Middle frontal gyrus (tissue), 1 donor: Measurements from ENCODE around the gene NKD1.
"Not testable (repeated sequence)": the region's sequence is repeated elsewhere in the genome, so short reads cannot be mapped to it uniquely, and the experiment has no call there.

Source experiments
- DNase-seq: peaks from one replicate; pipeline ENCODE4 v3.0.0-alpha.2; 2015; ENCODE audit warnings: low spot score; ENCODE audit errors: extremely low spot score

Gene NKD1

GRCh38 chr16:50519602-50520001 is 28.6 kb upstream of the NKD1 start:
- DNase-seq = no peak

- peak; percentile 18 for DNase-seq
Measured at GRCh38 chr16:50520451-50521245, 27.5 kb upstream of the NKD1 start.

- DNase-seq = no peak
Measured at GRCh38 chr16:50521246-50521900, 26.8 kb upstream of the NKD1 start.

GRCh38 chr16:50522324-50522723 is 25.9 kb upstream of the NKD1 start:
- no peak for DNase-seq

GRCh38 chr16:50523710-50524109 is 24.5 kb upstream of the NKD1 start:
- no peak for DNase-seq

GRCh38 chr16:50525262-50525661 is 22.9 kb upstream of the NKD1 start:
- DNase-seq = no peak

- DNase-seq = no peak
Measured at GRCh38 chr16:50525716-50526115, 22.5 kb upstream of the NKD1 start.

GRCh38 chr16:50526249-50526648 is 21.9 kb upstream of the NKD1 start:
- DNase-seq = no peak

- no peak for DNase-seq
Measured at GRCh38 chr16:50526796-50527195, 21.4 kb upstream of the NKD1 start.

GRCh38 chr16:50528820-50529219 is 19.4 kb upstream of the NKD1 start:
- DNase-seq = no peak

- no peak for DNase-seq
Measured at GRCh38 chr16:50529334-50529733, 18.9 kb upstream of the NKD1 start.

GRCh38 chr16:50530277-50531236 is 17.6 kb upstream of the NKD1 start:
- no peak for DNase-seq

GRCh38 chr16:50531359-50531758 is 16.8 kb upstream of the NKD1 start:
- no peak for DNase-seq

- DNase-seq = no peak
Measured at GRCh38 chr16:50531901-50532300, 16.3 kb upstream of the NKD1 start.

GRCh38 chr16:50532576-50532975 is 15.6 kb upstream of the NKD1 start:
- no peak for DNase-seq

- DNase-seq = no peak
Measured at GRCh38 chr16:50533317-50533716, 14.9 kb upstream of the NKD1 start.

- DNase-seq = no peak
Measured at GRCh38 chr16:50534091-50534490, 14.1 kb upstream of the NKD1 start.

- no peak for DNase-seq
Measured at GRCh38 chr16:50534556-50534955, 13.6 kb upstream of the NKD1 start.

- no peak for DNase-seq
Measured at GRCh38 chr16:50534958-50535357, 13.2 kb upstream of the NKD1 start.

GRCh38 chr16:50535506-50536257 is 12.5 kb upstream of the NKD1 start:
- DNase-seq = no peak

- not testable (repeated sequence) for DNase-seq
Measured at GRCh38 chr16:50536258-50536645, 11.9 kb upstream of the NKD1 start.
